Measurements from ENCODE around the gene PLXNA1.

GRCh38 chr3:126948980-126949535 is 33.9 kb upstream of the PLXNA1 start:
- TF ChIP-seq TAF1 (IDR thresholded peaks at IDR 0.05; ENCODE audit: low read depth) = no peak
- no peak for TF ChIP-seq REST (IDR thresholded peaks at IDR 0.05; ENCODE audit: borderline replicate concordance)
- TF ChIP-seq CTCF (IDR thresholded peaks at IDR 0.05; ENCODE audit: poor library complexity, severe bottlenecking) = no peak
